Heart left ventricle (tissue), 16 donors: Measurements from ENCODE around the gene PRIMPOL. TPM values are rescaled to one million over a fixed set of nuclear protein-coding genes. Genes with fewer than 3 reads are reported as not detected.
"Not testable (repeated sequence)": the region's sequence is repeated elsewhere in the genome, so short reads cannot be mapped to it uniquely, and the experiment has no call there.

ENCODE experiments used
- ATAC-seq, 4 donors: fragments of 200-7000 bp; cut with Tn5 transposase; one replicate each; pipeline ENCODE4 v1.9.1; 2020 to 2022; ENCODE audit warnings: moderate library complexity in 4 of 4, mild to moderate bottlenecking in 3 of 4, moderate number of reproducible peaks in 1 of 4
- DNase-seq, 5 donors: peaks; one replicate each; pipeline ENCODE4 v3.0.0-alpha.2; 2020
- H3K27ac ChIP-seq, 12 donors: fragments of 200-600 bp; sonication (generic) in 4 of 12; one replicate each; pipeline versions ENCODE4 v1.5.0 to v1.8.0; 2016 to 2022; ENCODE audit warnings: mild to moderate bottlenecking in 2 of 12
- H3K27me3 ChIP-seq, 9 donors: fragments of 200-600 bp; sonication (generic) in 2 of 9; one replicate each; pipeline versions ENCODE4 v1.5.1 to v1.8.0; 2016 to 2022; ENCODE audit warnings: mild to moderate bottlenecking in 3 of 9
- H3K36me3 ChIP-seq, 9 donors: fragments of 200-600 bp; sonication (generic) in 2 of 9; one replicate each; pipeline versions ENCODE4 v1.5.0 to v1.8.0; 2018 to 2022; ENCODE audit warnings: mild to moderate bottlenecking in 2 of 9
- H3K4me1 ChIP-seq, 12 donors: fragments of 200-600 bp; sonication (generic) in 4 of 12; one replicate each; pipeline versions ENCODE4 v1.5.0 to v1.8.0; 2016 to 2022; ENCODE audit warnings: mild to moderate bottlenecking in 3 of 12
- H3K4me3 ChIP-seq, 12 donors: fragments of 200-600 bp; sonication (generic) in 4 of 12; one replicate each; pipeline versions ENCODE4 v1.5.0 to v1.8.0; 2017 to 2022; ENCODE audit warnings: mild to moderate bottlenecking in 9 of 12, moderate library complexity in 4 of 12
- H3K9me3 ChIP-seq, 12 donors: fragments of 200-600 bp; sonication (generic) in 4 of 12; one replicate each; pipeline versions ENCODE4 v1.5.0 to v1.8.0; 2016 to 2022; ENCODE audit warnings: mild to moderate bottlenecking in 1 of 12
- POLR2A ChIP-seq, 2 donors: fragments of 450-650 bp; IDR thresholded peaks; one replicate each; pipeline ENCODE4 v1.6.1; 2017; ENCODE audit warnings: antibody characterized with exemption in 2 of 2, mild to moderate bottlenecking in 2 of 2, moderate library complexity in 2 of 2
- WGBS, 4 donors: extraction: QIAGEN DNeasy Blood & Tissue Kit in 2 of 4; methylation state at CpG; one replicate each; pipeline versions ENCODE4 v1.1.5 to v1.1.7; 2013 to 2018; 5-methylcytosine and 5-hydroxymethylcytosine counted together
- intact Hi-C, 10 donors: fragments of 100-400 bp; cut with DNase I; formaldehyde crosslinking; loops; one replicate each; pipeline versions ENCODE4 v1.11.1 to v1.14.2; 2022
- polyA plus RNA-seq, 2 donors: library from polyadenylated mRNA; stranded (reverse); fragments of 200-250 nt; gene quantifications; one replicate each; pipeline ENCODE4 v1.2.3, GENCODE V29; 2013
- total RNA-seq, 9 donors: library from RNA; depleted of rRNA in 2 of 9; stranded (reverse); fragments of >200 nt in 2 of 9; fragmentation: NEBNext Ultra II Directional in 3 of 9; extraction: Animal tissue kit (Norgen Biotek cat#: 25700) in 3 of 9; gene quantifications; one replicate each; pipeline versions ENCODE4 v1.1.0 to v1.2.4, GENCODE V29; 2016 to 2023
- TF ChIP-seq, protein P1 (sequence below), 12 donors: fragments of 200-600 bp; sonication (generic) in 4 of 12; IDR thresholded peaks; one replicate each; pipeline versions ENCODE4 v1.5.0 to v1.8.0; 2018 to 2022; ENCODE audit warnings: antibody characterized with exemption in 12 of 12, mild to moderate bottlenecking in 5 of 12
- donor health status: ischemic (EF 13 %, LVEDD 7.1; RV severe dilation, severe dysfunction).
- donor health status: healthy with polysubstance abuse.
- donor health status: DM: no; HTN: yes; CAD: no.
- donor health status: DM: no; HTN: no; CAD: no.
- donor health status: ischemic (EF 25% LVEDD 6.9; RV normal size, moderate dysfunction).
- donor health status: ischemic (EF 25% LVEDD 5.7; RV mildly dilated, moderate dysfunction).
- donor health status: healthy.
- donor health status: DM: yes; HTN: yes; CAD: no.
- donor health status: ischemic (EF 35%, LVEDD 5.7; RV mildly dilated, moderate dysfunction).
- donor health status: nonischemic (EF 11% LVEDD 7.7; RV severe dilation, severe dysfunction).
- donor health status: DM: yes; HTN: yes; CAD: no.
- donor health status: PGD.
- donor health status: ischemic (EF 29% LVEDD 5.4; RV normal size, mild dysfunction).
- donor health status: nonischemic (EF 23%, LVEDD 6.1; RV moderate dilation, normal function).

The PRIMPOL gene
- total and polyA plus RNA-seq, 11 donors: 5.2 to 24.8 (median 10.6) TPM

DNA sequence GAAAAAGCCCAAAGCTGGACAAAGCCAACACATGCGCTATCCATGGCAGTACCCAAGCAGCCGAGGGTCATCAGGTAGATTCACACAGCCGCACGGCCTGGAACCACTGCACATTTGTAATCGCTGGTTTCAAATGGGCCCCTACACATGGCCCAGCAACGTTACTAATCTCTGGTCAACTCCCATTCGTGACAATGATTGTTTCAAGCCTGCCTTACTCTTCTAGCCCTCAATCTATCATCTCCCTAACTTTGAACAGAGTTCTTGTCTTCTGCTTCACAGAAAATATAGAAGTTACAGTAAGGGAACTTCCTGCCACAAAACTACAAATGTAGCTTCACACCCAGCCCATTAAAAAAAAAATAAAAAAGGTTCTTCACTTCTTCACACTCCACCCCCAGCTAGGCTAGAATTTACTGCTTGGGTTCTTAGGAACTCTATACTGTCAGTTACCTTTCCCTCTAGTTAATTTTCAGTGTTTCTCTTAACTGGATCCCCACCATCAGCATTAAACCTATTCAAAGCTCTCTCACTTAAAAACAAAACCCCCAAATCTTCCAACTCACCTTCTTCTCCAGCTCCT lies 24.5 kb upstream of the PRIMPOL start:
- no peak for TF ChIP-seq POLR2A (IDR thresholded peaks at IDR 0.05)
- TF ChIP-seq, protein P1, sequence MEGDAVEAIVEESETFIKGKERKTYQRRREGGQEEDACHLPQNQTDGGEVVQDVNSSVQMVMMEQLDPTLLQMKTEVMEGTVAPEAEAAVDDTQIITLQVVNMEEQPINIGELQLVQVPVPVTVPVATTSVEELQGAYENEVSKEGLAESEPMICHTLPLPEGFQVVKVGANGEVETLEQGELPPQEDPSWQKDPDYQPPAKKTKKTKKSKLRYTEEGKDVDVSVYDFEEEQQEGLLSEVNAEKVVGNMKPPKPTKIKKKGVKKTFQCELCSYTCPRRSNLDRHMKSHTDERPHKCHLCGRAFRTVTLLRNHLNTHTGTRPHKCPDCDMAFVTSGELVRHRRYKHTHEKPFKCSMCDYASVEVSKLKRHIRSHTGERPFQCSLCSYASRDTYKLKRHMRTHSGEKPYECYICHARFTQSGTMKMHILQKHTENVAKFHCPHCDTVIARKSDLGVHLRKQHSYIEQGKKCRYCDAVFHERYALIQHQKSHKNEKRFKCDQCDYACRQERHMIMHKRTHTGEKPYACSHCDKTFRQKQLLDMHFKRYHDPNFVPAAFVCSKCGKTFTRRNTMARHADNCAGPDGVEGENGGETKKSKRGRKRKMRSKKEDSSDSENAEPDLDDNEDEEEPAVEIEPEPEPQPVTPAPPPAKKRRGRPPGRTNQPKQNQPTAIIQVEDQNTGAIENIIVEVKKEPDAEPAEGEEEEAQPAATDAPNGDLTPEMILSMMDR (IDR thresholded peaks at IDR 0.05): no peak
- Histone ChIP-seq H3K27ac (no peak overlapping the region), H3K27me3 (no peaks in the 10 kb centered on the region), H3K4me3 (no peak overlapping the region), H3K36me3 (peaks cover 0 to 43% (median 36%) of the 10 kb centered on the region in 9 donors), H3K4me1 (no peaks in the 10 kb centered on the region), H3K9me3 (no peaks in the 10 kb centered on the region)
- DNase-seq: no peak
- 90 to 94% (median 91%) methylated on average over 7 of the region's 7 CpGs for WGBS, 4 donors
- intact Hi-C loops: no loop called here
- no peak for ATAC-seq

DNA sequence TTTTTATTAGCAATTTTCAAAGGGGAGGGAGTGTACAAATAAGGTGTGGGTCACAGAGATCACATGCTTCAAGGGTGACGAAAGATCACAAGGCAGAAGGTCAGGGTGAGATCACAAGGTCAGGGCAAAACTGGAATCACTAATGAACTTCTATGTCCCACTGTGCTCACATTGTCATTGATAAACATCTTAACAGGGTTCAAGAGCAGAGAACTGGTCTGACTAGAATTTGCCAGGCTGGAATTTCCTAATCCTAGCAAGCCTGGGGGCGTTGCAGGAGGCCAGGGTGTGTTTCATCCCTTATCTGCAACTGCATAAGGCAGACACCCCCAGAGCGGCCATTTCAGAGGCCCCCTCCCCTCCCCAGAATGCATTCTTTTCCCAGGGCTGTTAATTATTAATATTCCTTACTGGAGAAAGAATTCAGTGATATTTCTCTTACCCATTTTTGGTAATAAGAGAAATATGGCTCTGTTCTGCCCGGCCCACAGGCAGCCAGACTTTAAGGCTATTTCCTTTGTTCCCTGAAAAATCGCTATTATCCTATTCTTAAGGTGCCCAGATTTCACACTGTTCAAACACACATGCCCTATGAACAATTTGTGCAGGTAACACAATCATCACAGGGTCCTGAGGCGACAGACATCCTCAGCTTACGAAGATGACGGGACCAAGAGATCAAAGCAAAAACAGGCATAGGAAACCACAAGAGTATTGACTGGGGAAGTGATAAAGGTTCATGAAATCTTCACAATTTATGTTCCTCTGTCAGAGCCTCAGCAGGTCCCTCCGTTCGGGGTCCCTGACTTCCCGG lies 23.5 kb upstream of the PRIMPOL start:
- H3K9me3 ChIP-seq, intact Hi-C loops, H3K27me3 ChIP-seq, H3K4me1 ChIP-seq, ATAC-seq, DNase-seq, H3K4me3 ChIP-seq, H3K27ac ChIP-seq: not testable (repeated sequence)
- peaks cover 0 to 53% (median 45%) of the 10 kb centered on the region in 9 donors for H3K36me3 ChIP-seq
- 92 to 98% (median 94%) methylated on average over 11 of the region's 11 CpGs for WGBS, 4 donors

DNA sequence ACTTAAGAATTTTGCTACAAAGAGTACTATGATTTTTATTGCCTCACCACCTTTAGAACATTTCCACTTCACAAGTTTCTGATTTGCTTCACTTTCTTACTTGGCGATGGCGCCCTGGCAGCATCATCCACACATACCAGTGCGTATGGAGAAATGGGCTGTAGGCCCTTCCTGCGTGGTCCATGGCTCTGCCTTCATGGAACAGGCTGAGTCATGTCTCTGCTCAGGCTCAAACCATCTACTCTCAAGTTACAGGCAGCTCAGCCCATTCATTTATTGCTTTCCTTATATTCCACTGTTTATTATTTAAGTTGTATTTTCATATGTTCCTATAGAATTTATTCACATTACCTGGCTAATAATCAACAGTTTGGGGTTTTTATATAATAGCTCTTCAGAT lies 21.4 kb upstream of the PRIMPOL start:
- no peak overlapping the region for H3K4me3 ChIP-seq
- no peak overlapping the region for H3K27ac ChIP-seq
- peaks cover 0 to 74% (median 64%) of the 10 kb centered on the region in 9 donors for H3K36me3 ChIP-seq
- no peaks in the 10 kb centered on the region for H3K4me1 ChIP-seq
- no peaks in the 10 kb centered on the region for H3K9me3 ChIP-seq
- H3K27me3 ChIP-seq: no peaks in the 10 kb centered on the region
- TF ChIP-seq POLR2A (IDR thresholded peaks at IDR 0.05): no peak
- TF ChIP-seq, protein P1 (IDR thresholded peaks at IDR 0.05): no peak
- no peak for DNase-seq
- intact Hi-C loops: no loop called here
- WGBS, 4 donors: 97 to 98% (median 97%) methylated on average over 4 of the region's 4 CpGs
- ATAC-seq: no peak

DNA sequence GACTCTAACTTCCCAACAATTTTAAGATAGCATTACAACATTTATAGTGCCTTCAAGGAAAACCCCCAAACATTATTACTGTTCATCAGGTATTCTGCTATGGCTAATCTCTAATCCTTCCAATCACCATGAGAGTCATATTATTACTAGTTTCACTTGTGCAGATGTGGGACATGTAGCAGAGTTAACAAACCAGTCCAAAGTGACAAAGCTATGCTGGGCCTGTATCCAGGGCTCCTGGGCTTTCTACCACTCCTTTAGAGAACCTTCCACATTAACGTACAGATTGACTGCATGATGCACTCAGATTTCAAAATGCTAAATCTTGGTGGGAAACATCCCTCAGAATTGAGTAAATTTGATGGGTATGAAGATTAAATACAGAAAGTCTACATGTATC lies 16.7 kb upstream of the PRIMPOL start:
- H3K4me3 ChIP-seq: no peak overlapping the region
- intact Hi-C loops: no loop called here
- ATAC-seq: no peak
- WGBS, 4 donors: 79 to 91% (median 87%) methylated on average over 1 of the region's 1 CpG
- H3K27ac ChIP-seq: no peak overlapping the region
- peaks cover 0 to 7% (median 0%) of the 10 kb centered on the region in 12 donors for H3K4me1 ChIP-seq
- no peak for DNase-seq
- no peaks in the 10 kb centered on the region for H3K27me3 ChIP-seq
- TF ChIP-seq, protein P1 (IDR thresholded peaks at IDR 0.05): no peak
- no peak for TF ChIP-seq POLR2A (IDR thresholded peaks at IDR 0.05)
- H3K9me3 ChIP-seq: no peaks in the 10 kb centered on the region
- peaks cover 2 to 100% (median 97%) of the 10 kb centered on the region in 9 donors for H3K36me3 ChIP-seq
